Activated T-cell treated with anti-CD3 and anti-CD28 coated beads, Interleukin-2, amount 50 U/mL, for 24 hours (primary cell): ENCODE results near the gene PDE6H.

Source experiments
- DNase-seq: peaks from one replicate; pipeline ENCODE4 v3.0.0-alpha.2; 2020
- H3K27ac Mint-ChIP-seq: 2 replicates; pipeline ENCODE4 v1.8.0; 2020; ENCODE audit warnings: mild to moderate bottlenecking, mixed read lengths
- H3K27me3 Mint-ChIP-seq: 2 replicates; pipeline ENCODE4 v1.8.0; 2020; ENCODE audit warnings: mixed read lengths
- H3K36me3 Mint-ChIP-seq: 2 replicates; pipeline ENCODE4 v1.8.0; 2020; ENCODE audit warnings: low read depth, mixed read lengths
- H3K4me1 Mint-ChIP-seq: 2 replicates; pipeline ENCODE4 v1.8.0; 2020; ENCODE audit warnings: low read depth, mixed read lengths
- H3K4me3 Mint-ChIP-seq: 2 replicates; pipeline ENCODE4 v1.8.0; 2020; ENCODE audit warnings: mild to moderate bottlenecking, moderate library complexity, mixed read lengths
- H3K9me3 Mint-ChIP-seq: 2 replicates; pipeline ENCODE4 v1.8.0; 2020; ENCODE audit warnings: mixed read lengths

The PDE6H gene

GRCh38 chr12:14942196-14942931, 30.5 kb upstream of the PDE6H start:
- Mint-ChIP-seq H3K27me3 (no peaks in the 10 kb centered on the region), H3K27ac (peak overlapping the region; percentile 63), H3K9me3 (no peaks in the 10 kb centered on the region), H3K4me3 (no peak overlapping the region), H3K4me1 (peaks cover 70% of the 10 kb centered on the region), H3K36me3 (peaks cover 93% of the 10 kb centered on the region)
- no peak for DNase-seq

DNA sequence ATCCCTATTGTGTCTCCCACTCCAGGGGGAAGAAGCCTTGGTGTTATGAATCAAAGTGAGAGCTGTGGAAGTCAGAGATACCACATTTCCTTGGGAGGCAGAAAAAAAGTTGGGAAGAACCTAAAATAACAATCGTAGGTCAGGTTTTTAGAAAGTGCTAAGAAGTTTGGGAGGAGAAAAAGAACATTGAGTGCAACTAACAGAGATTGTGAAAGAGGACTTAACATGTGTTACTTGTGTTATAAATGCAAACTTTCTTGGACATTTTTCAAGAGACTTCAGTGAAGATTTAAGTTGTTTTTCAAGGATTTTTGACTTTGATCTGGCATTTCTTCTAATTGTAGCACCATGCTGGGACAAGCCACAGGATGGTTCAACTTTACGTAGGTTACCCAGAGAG, 26.7 kb upstream of the PDE6H start:
- Mint-ChIP-seq H3K9me3 (no peaks in the 10 kb centered on the region), H3K27ac (peak overlapping the region; percentile 95), H3K4me1 (peaks cover 69% of the 10 kb centered on the region), H3K36me3 (peaks cover 95% of the 10 kb centered on the region), H3K27me3 (no peaks in the 10 kb centered on the region), H3K4me3 (no peak overlapping the region)
- no peak for DNase-seq

GRCh38 chr12:14946861-14947260, 26.0 kb upstream of the PDE6H start:
- Mint-ChIP-seq H3K4me3 (peak overlapping the region; percentile 86), H3K27me3 (no peaks in the 10 kb centered on the region), H3K9me3 (no peaks in the 10 kb centered on the region), H3K36me3 (peaks cover 95% of the 10 kb centered on the region), H3K27ac (peak overlapping the region; percentile 95), H3K4me1 (peaks cover 76% of the 10 kb centered on the region)
- no peak for DNase-seq

DNA sequence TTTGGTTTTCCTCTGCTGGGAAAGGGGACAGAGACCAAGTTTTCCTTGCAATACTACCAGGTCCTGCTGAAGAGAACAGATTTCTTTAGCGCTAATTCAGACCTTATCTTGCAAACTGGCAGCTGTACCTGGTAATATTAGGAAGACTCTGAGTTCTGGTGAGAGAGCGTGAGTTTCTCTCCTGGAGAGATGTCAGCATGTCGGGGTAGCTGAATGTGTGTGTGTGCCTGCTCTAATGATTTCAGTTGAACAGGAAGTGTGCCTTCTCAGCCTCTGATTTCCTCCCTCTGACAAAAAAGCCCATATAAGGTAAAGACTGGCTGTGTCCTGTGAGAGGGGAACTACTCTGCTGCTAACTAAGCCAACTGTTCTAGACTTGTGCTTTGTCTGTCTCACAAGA, 24.2 kb upstream of the PDE6H start:
- Mint-ChIP-seq H3K27ac (peak overlapping the region; percentile 95), H3K27me3 (no peaks in the 10 kb centered on the region), H3K4me3 (peak overlapping the region; percentile 86), H3K4me1 (peaks cover 89% of the 10 kb centered on the region), H3K9me3 (no peaks in the 10 kb centered on the region), H3K36me3 (peaks cover 83% of the 10 kb centered on the region)
- DNase-seq = no peak

DNA sequence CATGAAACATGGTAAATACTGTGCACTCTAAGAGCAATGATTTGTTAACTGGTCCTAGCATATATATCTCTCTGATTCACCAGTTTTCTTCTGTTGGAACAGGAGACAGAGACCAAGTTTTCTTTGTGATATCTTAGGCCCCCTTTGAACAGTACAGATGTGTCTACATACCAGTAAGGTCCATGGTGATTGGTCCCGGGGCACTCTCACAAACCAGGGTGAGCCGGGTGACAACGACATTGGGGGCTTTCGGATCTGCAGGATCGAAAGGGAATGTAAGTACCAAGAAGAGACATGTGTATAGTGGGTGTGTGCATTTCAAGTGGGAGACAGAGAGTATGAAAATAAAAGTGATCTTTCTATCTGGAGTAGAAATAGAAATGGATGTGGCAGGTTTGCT, 23.2 kb upstream of the PDE6H start:
- peaks cover 96% of the 10 kb centered on the region for H3K4me1 Mint-ChIP-seq
- no peaks in the 10 kb centered on the region for H3K27me3 Mint-ChIP-seq
- H3K27ac Mint-ChIP-seq = peak overlapping the region; percentile 95
- peaks cover 80% of the 10 kb centered on the region for H3K36me3 Mint-ChIP-seq
- DNase-seq = no peak
- no peaks in the 10 kb centered on the region for H3K9me3 Mint-ChIP-seq
- H3K4me3 Mint-ChIP-seq = peak overlapping the region; percentile 86

GRCh38 chr12:14950421-14950820, 22.4 kb upstream of the PDE6H start:
- Mint-ChIP-seq H3K9me3 (no peaks in the 10 kb centered on the region), H3K36me3 (peaks cover 72% of the 10 kb centered on the region), H3K4me1 (peaks cover 92% of the 10 kb centered on the region), H3K4me3 (peak overlapping the region; percentile 86), H3K27ac (peak overlapping the region; percentile 95), H3K27me3 (no peaks in the 10 kb centered on the region)
- DNase-seq = no peak

DNA sequence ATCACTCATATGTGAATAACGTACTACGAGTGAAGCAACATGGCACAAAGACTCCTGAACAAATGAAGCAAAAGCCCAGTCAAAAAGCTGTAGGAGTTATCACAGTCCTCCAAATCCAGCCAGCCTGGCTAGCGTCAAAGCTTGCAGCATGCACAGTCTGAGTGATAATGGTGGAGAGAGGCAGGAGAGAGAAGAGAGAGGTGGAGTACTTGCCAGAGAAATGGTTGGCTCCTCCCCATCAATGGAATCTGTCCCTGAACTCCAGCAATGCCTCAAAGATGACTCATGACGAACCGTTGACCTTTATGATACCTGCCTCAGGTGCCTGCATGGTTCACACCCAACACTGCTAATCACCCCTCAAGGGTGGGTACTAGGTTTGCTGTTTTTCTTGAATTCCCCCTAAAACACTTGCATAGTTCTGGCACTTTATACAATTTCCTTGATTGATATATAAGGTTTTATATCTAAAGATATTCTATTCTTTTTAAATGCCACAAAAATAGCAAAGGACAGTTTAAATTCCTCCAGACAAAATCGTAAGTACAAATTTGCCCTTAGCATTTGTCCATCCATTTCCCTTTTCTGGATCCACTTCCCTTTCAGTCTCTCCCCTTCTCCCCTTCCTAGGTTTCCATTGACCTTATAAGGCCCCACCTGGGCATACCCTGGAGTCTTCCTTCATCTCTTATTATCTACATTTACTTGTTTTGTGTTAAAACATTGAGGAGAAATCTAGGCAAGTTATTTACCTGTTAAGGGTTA, 21.7 kb upstream of the PDE6H start:
- no peak for DNase-seq
- Mint-ChIP-seq H3K4me1 (peaks cover 89% of the 10 kb centered on the region), H3K27me3 (no peaks in the 10 kb centered on the region), H3K36me3 (peaks cover 65% of the 10 kb centered on the region), H3K4me3 (peak overlapping the region; percentile 86), H3K9me3 (no peaks in the 10 kb centered on the region), H3K27ac (peak overlapping the region; percentile 95)

DNA sequence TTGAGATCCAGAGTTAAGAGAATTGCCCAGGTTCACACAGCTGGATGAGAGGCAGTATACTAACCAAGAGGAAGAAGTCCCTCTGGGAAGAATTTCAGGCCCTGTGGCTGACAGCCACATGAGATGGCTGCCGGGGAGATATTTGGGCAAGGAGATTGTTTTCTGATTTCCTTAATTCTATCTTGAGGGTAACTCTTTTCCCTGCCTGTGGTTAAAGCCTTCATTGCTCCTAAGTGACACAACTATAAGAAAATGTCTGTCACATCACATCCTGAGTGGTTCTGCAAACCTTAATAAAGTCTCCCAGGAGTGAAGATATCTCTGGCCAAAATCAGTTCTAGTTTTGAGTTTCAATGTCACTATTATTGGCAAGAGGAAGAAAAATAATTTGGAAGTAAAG, 21.0 kb upstream of the PDE6H start:
- Mint-ChIP-seq H3K9me3 (no peaks in the 10 kb centered on the region), H3K4me1 (peaks cover 89% of the 10 kb centered on the region), H3K27ac (peak overlapping the region; percentile 95), H3K27me3 (no peaks in the 10 kb centered on the region), H3K36me3 (peaks cover 60% of the 10 kb centered on the region), H3K4me3 (peak overlapping the region; percentile 86)
- DNase-seq = no peak

DNA sequence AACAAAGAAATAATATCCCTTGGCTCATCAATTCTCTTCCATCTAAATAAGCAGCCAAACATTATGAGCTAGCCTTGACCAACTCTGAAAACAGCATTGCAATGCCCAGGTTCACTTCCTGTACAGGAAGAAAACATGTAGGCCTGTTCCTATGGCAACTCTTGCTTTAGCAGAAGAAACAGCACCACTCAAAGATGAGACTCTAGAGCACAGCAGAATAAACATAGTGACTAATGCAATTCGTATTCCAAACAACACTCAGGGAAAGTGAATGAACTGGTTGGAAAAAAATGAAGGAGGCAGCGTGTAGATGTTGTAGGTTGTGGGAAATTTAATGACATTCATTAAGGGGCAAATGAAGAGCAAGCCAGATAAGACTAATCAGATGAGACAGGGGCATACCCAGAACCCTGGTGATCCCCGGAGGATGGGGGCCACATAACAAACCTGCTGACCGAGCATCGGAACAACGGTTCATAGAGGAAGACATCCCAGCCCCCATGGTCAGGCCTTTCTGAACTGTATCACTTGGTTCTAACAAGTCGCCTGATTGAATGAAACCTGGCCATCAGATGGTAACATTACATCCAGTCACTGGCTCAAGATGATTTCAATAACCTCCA, 20.4 kb upstream of the PDE6H start:
- Mint-ChIP-seq H3K4me3 (peak overlapping the region; percentile 86), H3K4me1 (peaks cover 89% of the 10 kb centered on the region), H3K36me3 (peaks cover 58% of the 10 kb centered on the region), H3K27me3 (no peaks in the 10 kb centered on the region), H3K9me3 (no peaks in the 10 kb centered on the region), H3K27ac (peak overlapping the region; percentile 95)
- DNase-seq = no peak

- Mint-ChIP-seq H3K4me3 (peak overlapping the region; percentile 86), H3K9me3 (no peaks in the 10 kb centered on the region), H3K36me3 (peaks cover 56% of the 10 kb centered on the region), H3K27ac (peak overlapping the region; percentile 95), H3K27me3 (no peaks in the 10 kb centered on the region), H3K4me1 (peaks cover 89% of the 10 kb centered on the region)
- no peak for DNase-seq
These were observed 19.1 kb upstream of the PDE6H start for GRCh38 chr12:14953752-14954151.

- Mint-ChIP-seq H3K27ac (peak overlapping the region; percentile 95), H3K36me3 (peaks cover 56% of the 10 kb centered on the region), H3K4me3 (peak overlapping the region; percentile 86), H3K27me3 (no peaks in the 10 kb centered on the region), H3K4me1 (peaks cover 88% of the 10 kb centered on the region), H3K9me3 (no peaks in the 10 kb centered on the region)
- no peak for DNase-seq
These were observed 18.6 kb upstream of the PDE6H start for GRCh38 chr12:14954269-14954668.

- Mint-ChIP-seq H3K4me3 (peak overlapping the region; percentile 98), H3K36me3 (peaks cover 55% of the 10 kb centered on the region), H3K4me1 (peaks cover 73% of the 10 kb centered on the region), H3K27ac (peak overlapping the region; percentile 99), H3K9me3 (no peaks in the 10 kb centered on the region), H3K27me3 (no peaks in the 10 kb centered on the region)
- DNase-seq = peak; percentile 60
These were observed 16.6 kb upstream of the PDE6H start for GRCh38 chr12:14956024-14956891.

DNA sequence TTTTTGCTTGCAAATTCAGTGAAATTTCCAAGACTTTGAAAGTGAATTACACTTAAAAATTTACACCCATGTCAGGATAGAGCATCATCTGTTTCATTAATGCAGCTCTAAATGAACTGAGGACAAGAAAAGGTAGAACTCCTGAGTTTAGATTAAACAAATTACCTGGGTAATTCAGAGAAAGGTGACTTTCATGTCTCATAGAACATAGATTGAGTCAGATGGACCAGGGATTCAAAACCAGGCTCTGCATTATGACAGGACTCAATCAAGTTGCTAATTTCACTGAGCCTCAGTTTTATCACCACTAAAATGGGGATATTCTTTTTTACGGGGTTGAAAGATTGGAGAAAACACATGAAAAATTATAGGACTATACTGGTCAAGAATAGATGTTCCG, 15.9 kb upstream of the PDE6H start:
- peak overlapping the region; percentile 99 for H3K27ac Mint-ChIP-seq
- no peak for DNase-seq
- H3K27me3 Mint-ChIP-seq = no peaks in the 10 kb centered on the region
- H3K36me3 Mint-ChIP-seq = peaks cover 53% of the 10 kb centered on the region
- H3K4me1 Mint-ChIP-seq = peaks cover 67% of the 10 kb centered on the region
- H3K4me3 Mint-ChIP-seq = peak overlapping the region; percentile 98
- no peaks in the 10 kb centered on the region for H3K9me3 Mint-ChIP-seq

DNA sequence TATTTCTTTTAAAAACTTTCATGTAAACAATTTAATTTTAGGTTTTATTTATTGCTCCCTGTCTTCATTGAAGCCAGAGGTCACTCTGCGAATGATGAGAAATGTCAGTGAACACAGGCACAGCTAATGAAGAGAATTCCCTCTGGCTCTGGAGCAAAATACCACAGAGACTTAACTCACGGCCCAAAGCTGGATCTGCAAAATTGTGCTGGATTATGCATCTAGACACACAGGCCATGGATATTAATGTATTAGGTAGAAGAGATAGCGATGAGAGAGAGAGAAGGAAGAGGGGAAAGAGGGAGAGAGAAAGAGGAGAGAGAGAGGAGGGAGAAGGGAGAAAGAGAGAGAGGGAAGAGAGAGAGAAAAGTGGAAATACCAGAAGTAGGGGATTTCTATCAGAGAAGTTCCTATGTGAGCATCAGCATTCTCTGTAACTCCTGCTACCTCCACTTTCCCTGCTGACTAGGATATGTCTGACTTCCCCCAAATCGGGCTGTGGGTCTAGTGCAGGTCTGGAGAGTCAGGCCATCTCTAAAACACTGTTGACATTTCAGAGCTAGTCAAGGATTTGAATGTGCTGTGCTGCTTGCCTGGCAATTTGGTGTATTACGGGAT, 15.2 kb upstream of the PDE6H start:
- peaks cover 63% of the 10 kb centered on the region for H3K4me1 Mint-ChIP-seq
- H3K4me3 Mint-ChIP-seq = peak overlapping the region; percentile 98
- no peak for DNase-seq
- no peaks in the 10 kb centered on the region for H3K27me3 Mint-ChIP-seq
- no peaks in the 10 kb centered on the region for H3K9me3 Mint-ChIP-seq
- H3K27ac Mint-ChIP-seq = peak overlapping the region; percentile 99
- H3K36me3 Mint-ChIP-seq = peaks cover 53% of the 10 kb centered on the region
